ENCODE measurements around the gene MORN1.

The MORN1 gene

GRCh38 chr1:2353551-2354438, 37.6 kb downstream of the MORN1 start:
- no peaks in the 10 kb centered on the region for H3K9me3 Mint-ChIP-seq
- H3K36me3 Mint-ChIP-seq (ENCODE audit: low read depth) = no peaks in the 10 kb centered on the region
- DNase-seq = no peak
- H3K27me3 Mint-ChIP-seq = no peaks in the 10 kb centered on the region
- H3K27ac Mint-ChIP-seq = no peak overlapping the region
- no peak overlapping the region for H3K4me3 Mint-ChIP-seq
- no peak for ATAC-seq
- no peaks in the 10 kb centered on the region for H3K4me1 Mint-ChIP-seq

- no peak for ATAC-seq
- H3K27me3 Mint-ChIP-seq = no peaks in the 10 kb centered on the region
- H3K36me3 Mint-ChIP-seq (ENCODE audit: low read depth) = no peaks in the 10 kb centered on the region
- no peaks in the 10 kb centered on the region for H3K9me3 Mint-ChIP-seq
- H3K4me1 Mint-ChIP-seq = no peaks in the 10 kb centered on the region
- DNase-seq = no peak
- H3K4me3 Mint-ChIP-seq = no peak overlapping the region
- H3K27ac Mint-ChIP-seq = no peak overlapping the region
These were observed 38.3 kb downstream of the MORN1 start for GRCh38 chr1:2352897-2353550.

GRCh38 chr1:2352341-2352896, 38.9 kb downstream of the MORN1 start:
- no peaks in the 10 kb centered on the region for H3K36me3 Mint-ChIP-seq (ENCODE audit: low read depth)

GRCh38 chr1:2351723-2352122, 39.6 kb downstream of the MORN1 start:
- Mint-ChIP-seq H3K27me3 (no peaks in the 10 kb centered on the region), H3K27ac (no peak overlapping the region), H3K36me3 (ENCODE audit: low read depth) (no peaks in the 10 kb centered on the region), H3K9me3 (no peaks in the 10 kb centered on the region), H3K4me1 (no peaks in the 10 kb centered on the region), H3K4me3 (no peak overlapping the region)
- DNase-seq (no peak), ATAC-seq (no peak)

More at GRCh38 chr1:2352341-2352896, 38.9 kb downstream of the MORN1 start:
- DNase-seq (no peak), ATAC-seq (no peak)
- Mint-ChIP-seq H3K27me3 (no peaks in the 10 kb centered on the region), H3K27ac (no peak overlapping the region), H3K4me3 (no peak overlapping the region), H3K9me3 (no peaks in the 10 kb centered on the region), H3K4me1 (no peaks in the 10 kb centered on the region)

- Mint-ChIP-seq H3K9me3 (no peaks in the 10 kb centered on the region), H3K27ac (no peak overlapping the region)
These were observed 40.3 kb downstream of the MORN1 start for GRCh38 chr1:2350911-2351655.

GRCh38 chr1:2350501-2350900, 40.9 kb downstream of the MORN1 start:
- H3K4me3 Mint-ChIP-seq = no peak overlapping the region
- H3K36me3 Mint-ChIP-seq (ENCODE audit: low read depth) = no peaks in the 10 kb centered on the region
- H3K9me3 Mint-ChIP-seq = no peaks in the 10 kb centered on the region
- H3K27ac Mint-ChIP-seq = no peak overlapping the region
- no peak for ATAC-seq
- no peaks in the 10 kb centered on the region for H3K27me3 Mint-ChIP-seq
- H3K4me1 Mint-ChIP-seq = no peaks in the 10 kb centered on the region
- no peak for DNase-seq

More at GRCh38 chr1:2350911-2351655, 40.3 kb downstream of the MORN1 start:
- DNase-seq (no peak), ATAC-seq (no peak)
- no peaks in the 10 kb centered on the region for H3K4me1 Mint-ChIP-seq
- no peak overlapping the region for H3K4me3 Mint-ChIP-seq
- H3K27me3 Mint-ChIP-seq = no peaks in the 10 kb centered on the region
- H3K36me3 Mint-ChIP-seq (ENCODE audit: low read depth) = no peaks in the 10 kb centered on the region

GRCh38 chr1:2349806-2350205, 41.5 kb downstream of the MORN1 start:
- no peaks in the 10 kb centered on the region for H3K27me3 Mint-ChIP-seq
- H3K4me1 Mint-ChIP-seq = no peaks in the 10 kb centered on the region
- DNase-seq = no peak
- H3K4me3 Mint-ChIP-seq = no peak overlapping the region
- no peak overlapping the region for H3K27ac Mint-ChIP-seq
- no peak for ATAC-seq
- no peaks in the 10 kb centered on the region for H3K36me3 Mint-ChIP-seq (ENCODE audit: low read depth)
- H3K9me3 Mint-ChIP-seq = no peaks in the 10 kb centered on the region

- no peaks in the 10 kb centered on the region for H3K27me3 Mint-ChIP-seq
- DNase-seq (no peak), ATAC-seq (no peak)
- no peak overlapping the region for H3K4me3 Mint-ChIP-seq
- H3K27ac Mint-ChIP-seq = no peak overlapping the region
- H3K36me3 Mint-ChIP-seq (ENCODE audit: low read depth) = no peaks in the 10 kb centered on the region
- H3K4me1 Mint-ChIP-seq = no peaks in the 10 kb centered on the region
- H3K9me3 Mint-ChIP-seq = no peaks in the 10 kb centered on the region
These were observed 42.7 kb downstream of the MORN1 start for GRCh38 chr1:2348346-2349325.

GRCh38 chr1:2347896-2348295, 43.5 kb downstream of the MORN1 start:
- Mint-ChIP-seq H3K27ac (no peak overlapping the region), H3K4me3 (no peak overlapping the region), H3K4me1 (no peaks in the 10 kb centered on the region), H3K36me3 (ENCODE audit: low read depth) (no peaks in the 10 kb centered on the region), H3K27me3 (no peaks in the 10 kb centered on the region), H3K9me3 (no peaks in the 10 kb centered on the region)
- no peak for DNase-seq
- ATAC-seq = no peak

- no peak for DNase-seq
These were observed 44.0 kb downstream of the MORN1 start for GRCh38 chr1:2347409-2347785.

GRCh38 chr1:2346691-2347408, 44.5 kb downstream of the MORN1 start:
- no peaks in the 10 kb centered on the region for H3K4me1 Mint-ChIP-seq
- H3K4me3 Mint-ChIP-seq = no peak overlapping the region
- no peaks in the 10 kb centered on the region for H3K9me3 Mint-ChIP-seq
- H3K27ac Mint-ChIP-seq = no peak overlapping the region
- no peak for ATAC-seq
- H3K27me3 Mint-ChIP-seq = no peaks in the 10 kb centered on the region
- no peak for DNase-seq
- H3K36me3 Mint-ChIP-seq (ENCODE audit: low read depth) = no peaks in the 10 kb centered on the region

More at GRCh38 chr1:2347409-2347785, 44.0 kb downstream of the MORN1 start:
- H3K27ac Mint-ChIP-seq = no peak overlapping the region
- H3K4me1 Mint-ChIP-seq = no peaks in the 10 kb centered on the region
- no peak overlapping the region for H3K4me3 Mint-ChIP-seq
- ATAC-seq = no peak
- H3K36me3 Mint-ChIP-seq (ENCODE audit: low read depth) = no peaks in the 10 kb centered on the region
- no peaks in the 10 kb centered on the region for H3K9me3 Mint-ChIP-seq
- no peaks in the 10 kb centered on the region for H3K27me3 Mint-ChIP-seq

- no peak for DNase-seq
- H3K9me3 Mint-ChIP-seq = no peaks in the 10 kb centered on the region
- H3K4me3 Mint-ChIP-seq = no peak overlapping the region
- no peaks in the 10 kb centered on the region for H3K27me3 Mint-ChIP-seq
- no peaks in the 10 kb centered on the region for H3K4me1 Mint-ChIP-seq
- no peak overlapping the region for H3K27ac Mint-ChIP-seq
- no peaks in the 10 kb centered on the region for H3K36me3 Mint-ChIP-seq (ENCODE audit: low read depth)
- no peak for ATAC-seq
These were observed 45.9 kb downstream of the MORN1 start for GRCh38 chr1:2345297-2346075.

All from activated naive CD8-positive, alpha-beta T cell treated with anti-CD3 and anti-CD28 coated beads, Interleukin-2, amount 50 U/mL, for 24 hours (primary cell).